Fibroblast of villous mesenchyme (primary cell): Measurements from ENCODE around the gene MMP24. TPM values are rescaled to one million over a fixed set of nuclear protein-coding genes. Genes with fewer than 3 reads are reported as not detected.

ENCODE experiments used
- DNase-seq: peaks from one replicate; pipeline ENCODE4 v3.0.0-alpha.2; 2010; ENCODE audit warnings: low read depth
- H3K4me3 ChIP-seq: 2 replicates; pipeline ENCODE4 v1.5.1; 2011; ENCODE audit warnings: low read depth, mild to moderate bottlenecking, low read length
- CTCF ChIP-seq: IDR thresholded peaks from 2 replicates; pipeline ENCODE4 v1.5.1; 2012; ENCODE audit warnings: low read depth, mild to moderate bottlenecking, low read length; ENCODE audit not compliant: insufficient read depth
- total RNA-seq: library from RNA; depleted of rRNA; stranded (reverse); fragments of >200 nt; gene quantifications from 2 replicates; pipeline ENCODE4 v1.2.3, GENCODE V29; 2012

The MMP24 gene
- total RNA-seq, 1 donor: 0.43 TPM

- no peak for TF ChIP-seq CTCF
- H3K4me3 ChIP-seq: no peak overlapping the region
Measured at GRCh38 chr20:35224536-35224935, 2.0 kb upstream of the MMP24 start.

DNA sequence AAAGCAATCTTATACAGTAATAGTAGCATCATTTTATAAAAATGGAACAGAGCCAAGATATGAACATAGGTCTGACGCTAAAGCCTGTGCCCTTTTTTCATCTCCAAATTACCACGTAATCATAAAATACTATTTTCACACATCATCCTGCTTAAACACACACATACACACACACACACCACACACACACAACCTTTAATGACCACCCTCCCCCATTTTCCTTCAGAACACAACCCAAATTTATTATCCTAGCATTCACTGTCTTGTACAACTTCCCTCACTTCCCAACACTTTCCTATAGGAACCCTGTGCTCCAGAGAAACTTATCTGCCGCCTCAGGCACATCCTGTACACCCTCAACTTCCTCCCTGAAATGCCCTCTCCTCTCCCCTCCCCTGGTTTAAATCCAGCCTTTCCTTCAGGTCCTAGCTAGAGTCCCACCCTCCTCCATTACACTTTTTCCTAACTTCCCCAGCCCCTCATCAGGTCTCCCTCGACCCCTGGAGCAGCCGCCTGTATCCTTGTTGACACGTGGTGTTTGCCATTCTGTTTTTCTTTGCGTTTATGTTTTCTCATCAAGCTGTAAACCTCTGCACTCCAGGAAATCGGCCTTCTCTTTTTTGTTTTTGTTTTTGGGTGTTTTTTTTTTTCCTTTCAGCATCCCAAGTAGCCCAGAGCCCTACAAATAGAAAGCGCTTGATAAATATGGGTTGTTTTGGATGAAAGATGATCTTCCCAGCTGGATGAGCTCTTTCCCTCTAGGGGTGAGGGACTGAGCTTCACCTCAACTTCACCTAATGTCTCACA, 968 bp upstream of the MMP24 start:
- H3K4me3 ChIP-seq: no peak overlapping the region
- no peak for TF ChIP-seq CTCF
- DNase-seq: peak; percentile 7

More at GRCh38 chr20:35224536-35224935, 2.0 kb upstream of the MMP24 start:
- no peak for DNase-seq

GRCh38 chr20:35226884-35227681, 593 bp downstream of the MMP24 start:
- peak; percentile 45 for DNase-seq
- no peak for TF ChIP-seq CTCF
- no peak overlapping the region for H3K4me3 ChIP-seq

- H3K4me3 ChIP-seq: no peak overlapping the region
- DNase-seq: peak; percentile 19
- TF ChIP-seq CTCF: no peak
Measured at GRCh38 chr20:35232575-35232974, 6.1 kb downstream of the MMP24 start.

DNA sequence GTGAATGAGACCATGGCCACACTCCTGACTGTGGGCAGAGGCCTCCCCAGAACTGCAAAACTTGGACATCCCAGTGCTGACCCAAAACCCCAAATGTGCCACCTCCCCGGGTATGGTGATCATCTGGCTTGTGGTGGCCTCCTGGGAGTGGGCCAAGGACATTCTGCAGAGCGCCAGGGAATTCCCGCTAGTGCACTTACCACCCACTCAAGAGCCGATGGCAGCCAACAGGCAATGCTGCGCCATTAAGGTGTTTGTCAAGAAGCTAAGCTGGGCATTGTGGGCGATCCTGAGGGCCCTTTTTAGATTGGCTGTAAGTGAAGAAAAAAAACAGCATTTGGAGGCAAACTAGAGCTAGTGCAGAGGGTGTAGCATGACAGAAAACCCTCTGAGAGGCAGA, 9.4 kb downstream of the MMP24 start:
- H3K4me3 ChIP-seq: no peak overlapping the region
- no peak for TF ChIP-seq CTCF
- DNase-seq: no peak

- H3K4me3 ChIP-seq: no peak overlapping the region
- no peak for TF ChIP-seq CTCF
- peak; percentile 10 for DNase-seq
Measured at GRCh38 chr20:35237486-35237885, 11.0 kb downstream of the MMP24 start.
